GM18907 (cell line): ENCODE measurements around the gene TMBIM6.
"Not testable (repeated sequence)": the region's sequence is repeated elsewhere in the genome, so short reads cannot be mapped to it uniquely, and the experiment has no call there.

Experiments
- ATAC-seq: cut with Tn5 transposase; IDR thresholded peaks from one replicate; pipeline ENCODE4 v1.9.1; 2021; ENCODE audit warnings: mild to moderate bottlenecking, moderate library complexity; ENCODE audit not compliant: unreplicated experiment

Gene TMBIM6

DNA sequence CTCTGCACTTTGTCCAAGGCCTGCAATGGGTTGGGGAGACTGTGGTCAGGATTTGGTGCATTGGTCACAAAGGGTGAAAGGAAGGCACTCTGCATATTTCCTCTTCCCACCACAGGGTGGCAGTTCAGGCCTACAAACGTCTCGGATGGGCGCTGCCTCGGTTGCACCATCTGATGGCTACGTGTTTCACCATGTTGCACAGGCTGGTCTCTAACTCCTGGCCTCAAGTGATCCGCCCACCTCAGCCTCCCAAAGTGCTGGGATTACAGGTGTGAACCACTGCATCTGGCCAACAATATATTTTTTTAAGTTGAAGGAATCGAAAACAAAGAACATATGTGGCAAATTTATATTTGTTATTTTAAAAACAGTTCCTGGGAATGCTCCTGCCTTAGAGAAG is 35.1 kb downstream of the TMBIM6 start:
- no peak for ATAC-seq

DNA sequence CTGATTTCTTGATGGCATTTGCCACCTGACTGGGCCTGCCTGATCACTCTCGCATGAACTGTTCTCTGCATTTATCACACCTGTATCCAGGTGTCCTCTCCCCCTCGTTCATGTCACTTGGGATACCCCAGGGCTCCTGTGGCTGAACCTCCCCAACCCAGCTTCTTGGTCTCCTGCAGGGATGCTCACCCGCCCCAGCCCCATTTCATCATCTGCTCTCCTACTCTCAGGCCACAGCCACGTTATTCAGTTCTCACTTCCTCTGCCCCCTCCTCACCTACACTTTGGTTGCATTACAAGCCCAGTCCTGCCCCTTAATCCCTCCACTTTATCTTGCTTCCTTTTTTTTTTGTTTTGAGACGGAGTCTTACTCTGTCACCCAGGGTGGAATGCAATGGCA is 35.5 kb downstream of the TMBIM6 start:
- no peak for ATAC-seq

DNA sequence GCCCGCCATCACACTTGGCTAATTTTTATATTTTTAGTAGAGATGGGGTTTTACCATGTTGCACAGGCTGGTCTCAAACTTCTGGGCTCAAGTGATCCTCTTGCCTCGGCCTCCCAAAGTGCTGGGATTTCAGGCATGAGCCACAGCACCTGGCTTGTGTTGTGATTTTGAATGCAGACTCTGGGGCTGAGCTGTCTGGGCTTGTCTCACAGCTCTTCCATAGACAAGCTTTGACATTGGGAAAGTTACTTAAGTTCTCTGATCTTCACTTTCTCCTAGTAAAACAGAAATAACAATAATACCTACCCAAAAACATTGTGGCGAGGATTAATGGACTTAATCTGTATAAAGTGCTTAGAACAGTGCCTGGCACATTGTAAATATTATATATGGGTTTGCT is 36.0 kb downstream of the TMBIM6 start:
- ATAC-seq = no peak

DNA sequence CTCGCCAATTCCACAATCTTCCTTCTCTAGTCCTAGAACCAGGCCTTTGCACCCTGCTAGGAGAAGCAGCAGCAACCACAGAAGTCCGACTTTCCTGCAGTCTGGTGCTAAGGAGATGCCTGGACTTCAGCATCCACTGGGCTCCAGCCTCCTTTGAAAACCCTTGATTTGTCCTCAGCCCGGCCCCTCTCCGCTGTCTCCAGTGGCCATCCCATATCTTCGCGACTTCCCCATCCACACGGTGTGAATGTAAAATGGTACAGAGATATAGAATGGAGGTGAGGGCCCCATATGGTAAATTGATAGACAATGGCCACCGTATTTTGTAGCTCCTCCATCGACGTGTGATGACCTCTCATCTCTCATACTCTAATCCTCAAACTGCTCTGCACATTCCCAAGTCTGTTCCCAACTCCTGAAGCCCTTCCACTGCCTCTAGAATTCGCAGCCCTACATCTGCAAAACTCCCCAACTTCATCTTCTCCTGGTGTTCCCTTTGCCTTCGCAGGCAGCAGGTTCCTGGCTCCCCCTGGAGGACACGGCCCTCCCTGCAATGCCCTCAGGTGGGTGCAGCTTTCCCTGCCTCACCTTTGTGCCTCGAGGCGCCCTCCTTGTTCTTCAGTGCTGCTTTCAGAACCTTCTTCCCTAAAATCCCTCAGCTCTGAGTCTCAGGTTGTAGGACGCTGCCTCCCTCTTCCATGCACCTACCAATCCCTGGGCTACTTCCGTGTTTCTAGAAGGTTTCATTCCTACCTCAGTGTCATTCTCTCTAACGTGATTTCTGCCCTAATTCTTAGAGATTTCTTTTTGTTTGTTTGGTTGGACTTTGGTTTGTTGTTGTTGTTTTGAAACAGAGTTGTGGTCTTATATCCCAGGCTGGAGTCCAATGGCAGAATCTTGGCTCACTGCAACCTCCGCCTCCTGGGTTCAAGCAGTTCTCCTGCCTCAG is 36.7 kb downstream of the TMBIM6 start:
- no peak for ATAC-seq

DNA sequence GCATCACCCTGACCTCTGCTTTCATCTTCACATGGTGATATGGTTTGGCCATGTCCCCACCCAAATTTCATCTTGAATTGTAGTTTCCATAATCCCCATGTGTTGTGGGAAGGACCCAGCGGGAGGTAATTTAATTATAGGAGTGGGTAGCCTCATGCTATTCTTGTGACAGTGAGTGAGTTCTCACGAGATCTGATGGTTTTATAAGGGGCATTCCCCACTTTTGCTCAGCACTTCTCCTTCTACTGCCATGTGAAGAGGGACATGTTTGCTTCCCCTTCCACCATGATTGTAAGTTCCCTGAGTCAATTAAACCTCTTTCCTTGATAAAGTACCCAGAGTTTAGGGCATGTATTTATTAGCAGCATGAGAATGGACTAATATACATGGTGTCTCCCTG is 38.2 kb downstream of the TMBIM6 start:
- ATAC-seq = no peak

DNA sequence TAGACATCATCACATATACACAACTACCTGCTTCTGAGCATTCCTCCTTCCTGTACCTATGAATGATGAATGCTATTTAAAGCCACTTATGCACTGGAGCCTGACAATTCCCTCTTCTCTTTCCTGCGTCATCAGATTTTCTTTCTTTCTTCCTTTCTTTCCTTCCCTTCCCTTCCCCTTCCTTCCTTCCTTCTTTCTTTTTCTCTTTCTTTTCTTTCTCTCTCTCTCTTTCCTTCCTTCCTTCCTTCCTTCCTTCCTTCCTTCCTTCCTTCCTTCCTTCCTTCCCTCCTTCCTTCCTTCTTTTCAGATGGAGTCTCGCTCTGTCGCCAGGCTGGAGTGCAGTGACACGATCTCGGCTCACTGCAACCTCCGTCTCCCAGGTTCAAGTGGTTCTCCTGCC is 39.6 kb downstream of the TMBIM6 start:
- ATAC-seq = not testable (repeated sequence)

DNA sequence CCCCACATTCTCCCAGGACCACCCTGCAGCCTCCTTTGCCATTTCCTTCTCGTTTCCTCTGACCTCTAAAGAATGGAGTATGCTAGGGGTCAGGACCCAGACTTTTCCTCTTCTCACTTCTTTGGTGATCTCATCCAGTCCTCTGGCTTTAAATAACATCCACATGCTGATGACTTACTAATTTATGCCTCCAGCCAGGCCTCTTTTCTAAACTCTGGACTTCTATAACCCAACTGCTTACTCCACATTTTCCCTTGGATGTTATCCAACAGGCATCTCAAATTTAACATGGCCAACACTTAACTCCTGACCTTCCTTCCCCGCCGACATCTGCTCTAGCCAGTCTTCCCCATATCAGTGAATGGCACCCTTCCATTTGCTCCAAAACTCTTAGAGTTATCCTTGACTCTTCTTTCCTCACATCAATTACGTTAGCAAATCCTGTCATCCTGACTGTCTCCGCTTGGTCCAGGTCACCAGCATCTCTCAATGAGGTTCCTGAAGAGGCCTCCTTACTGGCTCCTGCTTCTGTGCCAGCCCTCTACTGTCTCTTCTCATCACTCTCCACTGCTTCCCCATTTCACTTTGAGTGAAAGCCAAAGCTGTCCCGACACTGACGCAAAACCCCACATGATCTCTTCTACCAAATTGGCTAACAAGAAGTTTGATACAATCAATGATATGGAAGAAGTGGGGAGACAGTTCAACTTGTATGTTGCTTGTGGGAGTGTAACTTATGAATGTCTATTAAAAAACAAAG is 42.7 kb downstream of the TMBIM6 start:
- ATAC-seq = no peak

DNA sequence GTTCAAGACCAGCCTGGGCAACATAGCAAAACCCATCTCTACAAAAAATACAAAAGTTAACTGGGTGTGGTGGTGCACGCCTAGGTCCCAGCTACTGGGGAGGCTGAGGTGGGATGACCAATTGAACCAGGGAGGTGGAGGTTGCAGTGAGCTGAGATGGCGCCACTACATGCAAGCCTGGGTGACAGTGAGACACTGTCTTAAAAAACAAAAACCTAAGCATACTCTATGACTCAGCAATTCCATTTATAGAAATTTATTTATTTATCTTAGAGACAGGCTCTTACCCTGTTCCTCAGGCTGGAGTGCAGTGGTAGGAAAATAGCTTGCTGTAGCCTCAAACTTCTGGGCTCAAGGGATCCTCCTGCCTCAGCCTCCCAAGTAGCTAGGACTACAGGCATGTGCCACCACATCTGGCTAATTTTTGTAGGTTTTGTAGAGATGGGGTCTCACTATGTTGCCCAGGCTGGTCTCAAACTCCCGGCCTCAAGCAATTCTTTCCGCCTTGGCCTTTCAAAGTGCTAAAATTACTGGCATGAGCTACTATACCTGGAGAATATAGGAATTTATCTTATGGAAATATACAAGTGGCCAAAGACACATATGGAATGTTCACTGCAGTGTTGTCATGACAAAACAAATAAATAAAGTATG is 43.5 kb downstream of the TMBIM6 start:
- no peak for ATAC-seq

DNA sequence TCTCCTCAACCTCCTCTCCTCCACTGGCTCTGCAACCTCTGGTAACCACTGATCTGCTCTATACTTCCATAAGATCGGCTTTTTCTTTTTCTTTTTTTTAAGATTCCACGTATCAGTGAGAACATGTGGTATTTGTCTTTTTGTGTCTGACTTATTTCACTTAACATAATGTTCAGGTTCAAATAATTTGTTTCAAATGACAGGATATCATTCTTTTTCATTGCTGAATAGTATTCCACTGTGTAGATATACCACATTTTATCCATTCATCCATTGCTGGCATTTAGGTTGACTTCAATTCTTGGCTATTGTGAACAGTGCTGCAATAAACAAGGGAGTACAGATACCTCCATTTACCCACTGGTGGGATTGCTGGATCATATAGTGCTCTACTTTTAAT is 46.3 kb downstream of the TMBIM6 start:
- no peak for ATAC-seq

DNA sequence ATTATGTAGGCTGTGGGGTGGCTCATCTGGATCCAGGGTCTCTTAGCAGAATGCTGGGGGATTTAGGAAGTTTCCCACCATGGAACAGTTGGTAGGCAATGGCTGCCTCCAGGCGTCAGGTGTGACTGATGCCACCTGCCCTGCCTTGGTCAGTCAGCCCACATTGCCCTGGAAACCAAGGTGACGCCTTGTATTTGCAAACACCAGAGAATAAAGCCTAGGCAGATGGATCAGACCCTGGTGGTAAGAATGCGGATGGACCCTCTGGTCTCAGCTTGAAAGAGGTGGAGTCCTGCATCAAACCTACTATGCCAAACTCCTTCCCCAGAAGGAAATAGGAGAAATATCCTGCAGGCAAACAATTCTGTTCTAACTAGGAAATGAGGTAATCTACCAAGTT is 48.6 kb downstream of the TMBIM6 start:
- ATAC-seq = no peak

DNA sequence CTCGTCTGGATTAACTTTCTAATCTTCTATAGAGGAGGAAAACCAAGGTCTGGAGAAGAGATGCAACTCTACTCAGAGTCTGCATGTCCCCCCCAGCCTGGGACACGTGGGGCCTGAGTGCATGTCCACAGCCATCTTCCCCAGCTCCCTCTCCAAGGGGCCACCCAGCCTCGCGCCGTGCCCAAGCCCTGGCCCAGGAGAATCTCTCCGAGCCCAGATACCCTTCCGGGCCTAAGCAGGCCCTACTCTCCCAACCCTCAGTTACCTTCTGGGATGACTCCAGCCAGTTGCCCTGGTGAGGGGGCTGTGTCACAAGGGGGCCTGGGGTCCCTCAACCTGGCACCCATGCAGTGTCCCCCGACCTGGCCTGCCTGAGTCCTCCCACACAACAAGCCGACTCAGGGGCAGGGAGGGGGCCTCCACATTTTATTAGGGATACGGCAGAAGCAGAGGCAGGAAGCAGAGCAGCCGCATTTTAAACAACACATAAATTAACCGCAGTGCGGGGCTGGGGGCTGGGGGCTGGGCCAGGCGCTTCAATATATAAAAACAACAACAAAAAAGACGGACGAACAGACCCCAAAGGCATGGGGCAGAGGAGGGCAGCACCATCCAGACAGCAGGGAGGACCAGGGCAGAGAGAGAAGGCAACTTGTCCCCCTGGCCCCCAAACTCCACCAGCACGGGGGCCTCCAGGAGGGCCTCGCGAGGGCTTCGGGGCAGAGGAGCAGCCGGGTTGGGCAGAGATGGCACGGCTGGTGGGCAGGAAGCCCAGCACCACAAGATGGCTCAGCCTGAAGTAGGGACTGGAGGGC is 49.6 kb downstream of the TMBIM6 start:
- no peak for ATAC-seq

DNA sequence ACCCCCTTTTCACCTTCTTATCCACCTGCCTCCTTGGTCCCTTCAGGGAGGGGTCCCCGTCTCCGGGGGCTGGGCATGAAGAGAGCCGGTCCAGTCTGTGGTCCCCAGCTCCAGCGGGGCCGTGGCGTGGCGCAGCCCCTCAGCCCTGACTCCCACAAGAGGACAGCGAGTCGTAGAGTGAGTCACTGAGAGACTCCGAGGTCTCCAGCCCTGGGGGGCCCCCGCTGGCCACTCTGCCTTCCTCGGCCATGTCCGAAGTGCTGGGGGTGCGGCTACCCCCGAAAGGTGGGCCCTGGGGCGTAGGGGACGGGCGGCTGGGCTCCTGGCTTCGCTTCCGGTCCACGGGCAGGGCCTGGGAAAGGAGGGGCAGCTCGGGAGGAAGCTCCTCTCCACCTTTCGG is 50.3 kb downstream of the TMBIM6 start:
- ATAC-seq = no peak

DNA sequence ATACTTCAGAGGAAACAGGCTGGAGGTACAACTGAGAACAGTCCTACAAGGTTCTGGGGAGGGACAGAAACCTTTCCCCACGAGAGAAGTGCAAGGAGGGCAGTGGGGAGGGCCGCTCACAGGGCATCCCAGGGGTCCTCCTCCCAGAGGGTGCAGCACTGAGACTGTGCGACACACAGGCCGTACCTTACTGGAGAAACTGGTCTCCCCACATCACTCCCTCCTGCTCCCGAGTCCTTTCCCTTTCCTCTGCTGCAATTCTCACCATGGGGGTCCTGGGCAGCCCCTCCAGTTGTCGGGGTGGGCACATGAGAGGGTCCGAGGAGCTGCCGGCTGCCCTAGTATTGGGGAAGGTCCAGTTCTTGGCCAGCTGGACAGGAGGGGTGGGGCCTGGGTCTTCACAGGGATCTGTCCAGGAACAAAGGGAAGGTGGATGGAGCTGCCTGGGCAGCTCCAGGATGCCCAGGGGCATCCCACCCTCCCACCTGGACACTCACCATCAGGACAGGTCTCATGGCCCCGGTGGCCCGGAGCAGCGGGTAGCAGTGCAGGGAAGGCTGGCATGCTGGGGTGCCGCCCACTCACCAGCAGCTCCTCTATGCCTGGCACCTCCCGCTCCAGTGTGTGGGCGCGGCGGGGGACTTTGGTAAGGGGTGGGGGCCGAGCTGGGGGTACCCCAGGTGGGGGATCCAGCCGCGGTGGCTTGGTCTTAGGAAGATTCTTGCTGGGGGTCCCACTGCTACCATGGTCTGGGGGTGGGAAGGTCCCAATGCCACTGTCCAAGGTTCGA is 51.0 kb downstream of the TMBIM6 start:
- no peak for ATAC-seq

DNA sequence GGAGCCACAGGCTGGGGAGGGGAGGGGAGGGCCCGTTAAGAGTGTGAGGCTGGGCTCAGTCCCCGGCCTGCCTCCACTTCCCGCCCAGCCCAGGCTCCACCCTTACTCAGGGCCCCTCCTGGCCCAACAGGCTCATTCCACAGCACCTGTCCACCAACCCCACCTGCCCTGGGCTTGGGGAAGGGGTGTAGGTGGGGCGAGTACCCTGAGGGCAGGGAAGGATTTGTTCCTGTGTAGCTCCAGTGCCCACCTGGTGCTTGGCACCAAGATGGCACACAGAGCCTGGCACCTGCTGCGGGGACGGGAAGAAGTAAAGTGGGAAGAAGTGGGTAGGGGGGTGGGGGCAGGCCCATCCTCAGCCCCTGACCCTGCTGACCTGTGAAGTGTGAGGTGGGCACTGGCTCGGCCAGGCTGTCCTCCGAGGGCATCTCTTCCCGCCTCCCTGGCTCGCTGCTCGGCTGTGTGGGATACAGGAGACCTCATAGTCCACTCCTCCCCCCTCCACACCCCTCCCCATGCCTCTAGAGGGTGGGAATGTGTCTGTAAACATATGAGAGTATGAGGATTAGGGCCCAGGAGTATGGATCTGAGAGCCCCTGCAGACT is 51.7 kb downstream of the TMBIM6 start:
- ATAC-seq = no peak

DNA sequence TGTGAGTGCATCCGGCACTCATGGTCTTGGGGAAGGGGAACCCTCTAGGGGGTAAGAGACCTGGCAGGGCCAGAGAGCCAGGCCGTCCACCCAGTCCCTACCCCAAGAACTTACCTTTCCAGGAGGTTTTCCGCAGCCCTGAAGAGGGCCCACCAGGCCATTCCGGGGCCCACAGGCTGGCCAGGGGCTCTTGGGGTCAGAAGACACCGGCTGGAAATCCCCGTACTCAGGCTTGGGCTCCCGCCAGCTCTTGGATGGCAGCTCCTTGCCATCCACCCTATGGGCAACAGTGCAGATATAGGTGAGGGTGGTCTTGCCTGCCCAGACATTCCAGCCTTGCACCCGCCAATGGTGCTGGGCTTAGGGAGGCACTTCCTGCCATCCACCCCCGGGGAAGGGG is 52.3 kb downstream of the TMBIM6 start:
- ATAC-seq = no peak

DNA sequence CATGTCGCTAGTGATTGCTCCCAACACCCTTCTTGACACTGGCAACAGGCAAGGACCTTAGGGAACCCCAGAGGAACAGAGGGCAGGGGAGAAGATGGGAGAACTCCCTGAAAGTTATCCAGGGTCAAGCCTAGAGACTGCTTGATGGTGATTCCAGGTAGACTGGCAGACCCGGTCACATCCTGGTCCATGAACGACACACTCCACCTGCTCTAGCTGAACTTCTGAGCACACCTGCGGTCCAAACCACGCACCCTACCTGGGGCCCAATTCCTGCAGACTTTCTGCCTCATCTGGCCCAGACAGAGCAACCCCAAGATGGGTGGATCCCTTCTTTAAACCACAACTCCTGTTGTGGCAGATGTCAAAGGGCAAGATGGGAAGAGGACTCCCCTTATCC is 52.7 kb downstream of the TMBIM6 start:
- no peak for ATAC-seq

DNA sequence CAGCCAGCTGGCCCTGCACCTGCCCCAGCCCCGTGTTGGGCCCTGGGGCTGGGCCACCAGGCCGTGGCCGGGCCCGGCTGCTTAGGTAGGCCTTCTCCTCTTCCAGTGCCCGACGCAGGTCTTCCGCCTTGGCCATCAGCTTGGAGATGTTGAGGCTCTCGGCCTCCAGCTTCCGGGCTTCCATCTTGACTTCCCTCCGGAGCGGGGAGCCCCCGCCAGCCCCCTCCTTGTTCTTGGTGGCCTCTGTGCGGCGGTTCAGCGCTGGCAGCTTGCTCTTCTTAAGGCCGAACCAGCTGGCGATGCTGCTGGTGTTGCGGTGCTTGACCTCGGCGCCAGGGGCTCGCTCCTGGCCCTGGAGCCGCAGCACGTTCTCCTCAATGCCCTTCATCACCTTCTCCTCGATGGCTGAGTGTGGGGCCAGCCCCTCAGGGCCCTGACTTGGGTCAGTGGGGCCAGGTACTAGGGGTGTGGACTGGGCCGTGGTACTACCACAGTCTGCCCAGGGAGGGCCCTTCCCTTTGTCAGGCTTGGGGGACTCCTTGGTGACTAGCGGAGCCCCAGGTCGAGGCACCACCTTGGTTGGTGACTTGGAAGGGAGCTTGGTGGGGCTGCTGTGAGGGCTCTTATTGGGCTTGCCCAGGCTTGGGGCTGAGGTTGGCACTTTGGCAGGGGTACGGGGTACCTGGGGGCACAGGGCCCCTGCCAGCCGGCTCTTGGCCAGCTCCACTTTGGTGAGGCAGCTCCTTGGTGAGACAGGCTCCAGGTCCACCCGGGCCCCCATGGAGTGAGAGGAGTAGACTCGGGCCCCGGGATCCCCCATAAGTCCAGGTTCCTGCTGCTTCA is 53.7 kb downstream of the TMBIM6 start:
- ATAC-seq = no peak

DNA sequence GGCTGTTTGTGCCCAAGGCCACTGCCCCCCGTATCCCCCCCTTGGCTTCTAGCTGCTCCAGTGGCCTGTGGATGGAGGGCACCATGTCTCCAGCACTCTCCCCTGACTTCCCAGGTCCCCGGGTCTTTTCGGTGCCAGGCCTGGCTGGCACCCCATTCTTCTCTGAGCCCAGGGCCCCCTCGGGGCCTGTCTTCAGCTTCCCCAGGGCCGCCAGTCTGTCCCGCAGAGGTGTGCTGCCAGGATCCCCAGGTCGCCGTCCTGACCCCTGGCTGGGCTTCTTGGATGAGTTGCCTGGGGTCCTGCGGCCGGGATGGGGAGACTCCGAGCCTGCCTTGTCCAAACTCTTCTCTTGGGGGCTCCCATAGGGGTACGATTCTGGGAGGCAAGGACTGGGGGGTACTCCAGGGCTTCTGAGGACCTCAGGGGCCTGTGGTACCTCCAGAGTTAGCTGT is 54.3 kb downstream of the TMBIM6 start:
- ATAC-seq = no peak

DNA sequence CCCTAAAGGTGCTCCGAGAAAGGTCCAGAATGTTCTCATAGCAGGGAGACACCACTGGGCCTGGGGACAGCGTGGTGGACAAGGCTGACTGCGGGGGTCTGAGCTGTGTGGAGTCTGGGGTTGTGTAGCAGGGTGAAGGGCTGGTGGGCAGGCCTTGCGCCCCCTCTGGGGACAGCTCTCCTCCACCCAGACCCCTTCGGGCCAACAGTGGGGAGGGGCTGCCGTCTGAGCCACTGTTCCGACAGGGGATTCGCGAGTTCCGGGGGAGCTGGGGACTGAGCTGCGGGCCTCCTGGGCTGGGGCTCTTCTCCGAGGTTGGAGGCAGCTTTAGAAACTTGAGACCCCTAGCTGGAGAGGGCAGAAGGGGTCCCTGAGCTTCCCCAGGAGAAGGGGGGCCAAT is 54.8 kb downstream of the TMBIM6 start:
- ATAC-seq = no peak
